WTC11 (cell line): ENCODE results near the gene KIAA1328. TPM values are rescaled to one million over a fixed set of nuclear protein-coding genes. Genes with fewer than 3 reads are reported as not detected.

Experiments
- ATAC-seq: fragments of 200-7000 bp; cut with Tn5 transposase; 2 replicates; pipeline ENCODE4 v1.10.0; 2021; ENCODE audit warnings: mild to moderate bottlenecking, moderate library complexity
- CTCF ChIA-PET: fragments of 300-600 bp; sonication (Branson Sonifier 250); formaldehyde crosslinking; loops from one replicate; lab custom pipeline; 2021; ENCODE audit warnings: antibody characterized with exemption; lab: Charles Lee
- POLR2A ChIA-PET: fragments of 350-600 bp; sonication (Branson Sonifier 250); formaldehyde crosslinking; loops from one replicate; lab custom pipeline; 2021; ENCODE audit warnings: antibody characterized with exemption; lab: Charles Lee
- DNase-seq: peaks from one replicate; pipeline ENCODE4 v3.0.0; 2021; ENCODE audit warnings: low spot score
- H3K27ac Mint-ChIP-seq: 2 replicates; pipeline ENCODE4 v1.8.0; 2021; ENCODE audit warnings: mixed read lengths
- H3K27me3 Mint-ChIP-seq: 2 replicates; pipeline ENCODE4 v1.8.0; 2021; ENCODE audit warnings: low read depth, mild to moderate bottlenecking, moderate library complexity, mixed read lengths
- H3K36me3 Mint-ChIP-seq: 2 replicates; pipeline ENCODE4 v1.8.0; 2021; ENCODE audit warnings: mixed read lengths
- H3K4me1 Mint-ChIP-seq: 2 replicates; pipeline ENCODE4 v1.8.0; 2022; ENCODE audit warnings: mixed read lengths
- H3K4me3 Mint-ChIP-seq: 2 replicates; pipeline ENCODE4 v1.8.0; 2021; ENCODE audit warnings: mild to moderate bottlenecking, moderate library complexity, mixed read lengths
- H3K9me3 Mint-ChIP-seq: 2 replicates; pipeline ENCODE4 v1.8.0; 2021; ENCODE audit warnings: mixed read lengths
- CREM ChIP-seq: sonication (generic); formaldehyde crosslinking; IDR thresholded peaks from 2 replicates; pipeline ENCODE4 v1.8.1; 2022; ENCODE audit warnings: mild to moderate bottlenecking, missing genetic modification reagents, moderate library complexity
- ESRRA ChIP-seq: sonication (generic); formaldehyde crosslinking; IDR thresholded peaks from 2 replicates; pipeline ENCODE4 v1.8.1; 2022; ENCODE audit warnings: mild to moderate bottlenecking, missing genetic modification reagents, borderline replicate concordance
- ETV6 ChIP-seq: sonication (generic); formaldehyde crosslinking; IDR thresholded peaks from 2 replicates; pipeline ENCODE4 v1.8.1; 2022; ENCODE audit warnings: mild to moderate bottlenecking, missing genetic modification reagents
- GABPB1 ChIP-seq: sonication (generic); formaldehyde crosslinking; IDR thresholded peaks from 2 replicates; pipeline ENCODE4 v1.8.1; 2023; ENCODE audit warnings: mild to moderate bottlenecking, missing genetic modification reagents
- GRHL2 ChIP-seq: fragments of 250-450 bp; sonication (Bioruptor Pico); IDR thresholded peaks from 2 replicates; pipeline ENCODE4 v1.8.0; 2022; ENCODE audit warnings: mild to moderate bottlenecking, moderate library complexity; ENCODE audit not compliant: insufficient replicate concordance, severe bottlenecking
- GTF2I ChIP-seq: fragments of 250-450 bp; sonication (Bioruptor Pico); conservative IDR thresholded peaks from 2 replicates; pipeline ENCODE4 v1.4.0; 2021; ENCODE audit warnings: mild to moderate bottlenecking
- IRF1 ChIP-seq: sonication (generic); formaldehyde crosslinking; IDR thresholded peaks from 2 replicates; pipeline ENCODE4 v1.8.0; 2023; ENCODE audit warnings: missing genetic modification reagents
- MYBL2 ChIP-seq: sonication (generic); formaldehyde crosslinking; IDR thresholded peaks from 2 replicates; pipeline ENCODE4 v1.8.1; 2023; ENCODE audit warnings: mild to moderate bottlenecking, moderate library complexity, missing genetic modification reagents
- NFATC4 ChIP-seq: fragments of 250-450 bp; sonication (Bioruptor Pico); IDR thresholded peaks from 2 replicates; pipeline ENCODE4 v1.9.0; 2021; ENCODE audit warnings: mild to moderate bottlenecking
- NFE2L1 ChIP-seq: sonication (generic); formaldehyde crosslinking; IDR thresholded peaks from 2 replicates; pipeline ENCODE4 v1.8.1; 2023; ENCODE audit warnings: missing genetic modification reagents
- RORB ChIP-seq: fragments of 250-450 bp; sonication (Bioruptor Pico); IDR thresholded peaks from 2 replicates; pipeline ENCODE4 v1.9.0; 2021; ENCODE audit warnings: mild to moderate bottlenecking
- SOX15 ChIP-seq: fragments of 250-450 bp; sonication (Bioruptor Pico); IDR thresholded peaks from 2 replicates; pipeline ENCODE4 v1.9.0; 2021; ENCODE audit warnings: mild to moderate bottlenecking
- STAT6 ChIP-seq: sonication (generic); formaldehyde crosslinking; conservative IDR thresholded peaks from 2 replicates; pipeline ENCODE4 v1.8.1; 2023; ENCODE audit warnings: mild to moderate bottlenecking, low read depth, missing genetic modification reagents, moderate library complexity
- ZBTB21 ChIP-seq: sonication (generic); formaldehyde crosslinking; IDR thresholded peaks from 2 replicates; pipeline ENCODE4 v1.8.1; 2023; ENCODE audit warnings: mild to moderate bottlenecking, missing genetic modification reagents, borderline replicate concordance
- ZNF121 ChIP-seq: sonication (generic); formaldehyde crosslinking; IDR thresholded peaks from 2 replicates; pipeline ENCODE4 v1.8.0; 2023; ENCODE audit warnings: missing genetic modification reagents
- ZNF425 ChIP-seq: fragments of 250-450 bp; sonication (Bioruptor Pico); conservative IDR thresholded peaks from 2 replicates; pipeline ENCODE4 v1.9.0; 2021; ENCODE audit warnings: mild to moderate bottlenecking
- ZNF671 ChIP-seq: fragments of 250-450 bp; sonication (Bioruptor Pico); IDR thresholded peaks from 2 replicates; pipeline ENCODE4 v1.8.0; 2021; ENCODE audit warnings: mild to moderate bottlenecking
- total RNA-seq: library from RNA; stranded (reverse); gene quantifications from 3 replicates; pipeline ENCODE4 v1.2.3, GENCODE V29; 2021
- TF ChIP-seq, protein P1 (sequence below): sonication (generic); formaldehyde crosslinking; IDR thresholded peaks from 2 replicates; pipeline ENCODE4 v1.8.1; 2022; ENCODE audit warnings: low read depth, missing genetic modification reagents, borderline replicate concordance
- TF ChIP-seq, protein P2 (sequence below): sonication (generic); formaldehyde crosslinking; IDR thresholded peaks from 2 replicates; pipeline ENCODE4 v1.8.1; 2022; ENCODE audit warnings: low read depth, mild to moderate bottlenecking, moderate library complexity, missing genetic modification reagents, borderline replicate concordance
- TF ChIP-seq, protein P3 (sequence below): sonication (generic); formaldehyde crosslinking; IDR thresholded peaks from 2 replicates; pipeline ENCODE4 v1.8.1; 2022; ENCODE audit warnings: mild to moderate bottlenecking, moderate library complexity, missing genetic modification reagents
- TF ChIP-seq, protein P4 (sequence below): fragments of 250-450 bp; sonication (Bioruptor Pico); IDR thresholded peaks from 2 replicates; pipeline ENCODE4 v1.9.0; 2021; ENCODE audit warnings: moderate library complexity, mild to moderate bottlenecking, inconsistent platforms, borderline replicate concordance

The KIAA1328 gene
- total RNA-seq, 1 experiment from 2014 or later: 4.8 TPM

GRCh38 chr18:36850527-36851201 lies 21.7 kb downstream of the KIAA1328 start:
- POLR2A ChIA-PET: no interaction called here
- Mint-ChIP-seq H3K27ac (no peak overlapping the region), H3K27me3 (no peaks in the 10 kb centered on the region; the same call in 1 of the 2 replicates), H3K36me3 (peaks cover 9% of the 10 kb centered on the region), H3K9me3 (peaks cover 11% of the 10 kb centered on the region), H3K4me3 (no peak overlapping the region), H3K4me1 (no peaks in the 10 kb centered on the region)
- DNase-seq (no peak), ATAC-seq (no peak)
- CTCF ChIA-PET: no interaction called here
- no peak for TF ChIP-seq NFE2L1 (CRISPR knock-in tag)

DNA sequence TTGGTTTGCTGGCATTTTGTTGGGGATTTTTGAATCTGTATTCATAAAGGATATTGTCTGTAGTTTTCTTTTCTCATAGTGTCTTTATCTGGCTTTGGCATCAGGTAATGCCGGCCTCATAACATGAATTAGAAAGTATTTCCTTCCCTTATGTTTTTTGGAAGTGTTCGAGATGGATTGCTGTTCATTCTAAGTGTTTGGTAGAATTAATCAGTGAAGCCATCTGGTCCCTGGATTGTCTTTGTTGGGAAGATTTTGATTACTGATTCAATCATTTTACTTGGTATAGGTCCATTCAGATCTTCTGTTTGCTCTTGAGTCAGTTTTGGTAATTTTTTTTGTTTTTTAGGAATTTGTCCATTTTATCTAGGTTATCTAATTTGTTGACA lies 22.3 kb downstream of the KIAA1328 start:
- Mint-ChIP-seq H3K27me3 (no peaks in the 10 kb centered on the region; the same call in 1 of the 2 replicates), H3K9me3 (peaks cover 11% of the 10 kb centered on the region), H3K27ac (no peak overlapping the region), H3K4me3 (no peak overlapping the region), H3K4me1 (no peaks in the 10 kb centered on the region), H3K36me3 (peaks cover 9% of the 10 kb centered on the region)
- DNase-seq (no peak), ATAC-seq (no peak)
- ChIA-PET CTCF (no interaction called here), POLR2A (no interaction called here)
- no peak for TF ChIP-seq GRHL2 (CRISPR knock-in tag)
- TF ChIP-seq IRF1: no peak
- no peak for TF ChIP-seq RORB (CRISPR knock-in tag)
- TF ChIP-seq, protein P1, sequence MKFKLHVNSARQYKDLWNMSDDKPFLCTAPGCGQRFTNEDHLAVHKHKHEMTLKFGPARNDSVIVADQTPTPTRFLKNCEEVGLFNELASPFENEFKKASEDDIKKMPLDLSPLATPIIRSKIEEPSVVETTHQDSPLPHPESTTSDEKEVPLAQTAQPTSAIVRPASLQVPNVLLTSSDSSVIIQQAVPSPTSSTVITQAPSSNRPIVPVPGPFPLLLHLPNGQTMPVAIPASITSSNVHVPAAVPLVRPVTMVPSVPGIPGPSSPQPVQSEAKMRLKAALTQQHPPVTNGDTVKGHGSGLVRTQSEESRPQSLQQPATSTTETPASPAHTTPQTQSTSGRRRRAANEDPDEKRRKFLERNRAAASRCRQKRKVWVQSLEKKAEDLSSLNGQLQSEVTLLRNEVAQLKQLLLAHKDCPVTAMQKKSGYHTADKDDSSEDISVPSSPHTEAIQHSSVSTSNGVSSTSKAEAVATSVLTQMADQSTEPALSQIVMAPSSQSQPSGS (CRISPR knock-in tag): no peak
- no peak for TF ChIP-seq ZBTB21 (CRISPR knock-in tag)
- TF ChIP-seq, protein P2, sequence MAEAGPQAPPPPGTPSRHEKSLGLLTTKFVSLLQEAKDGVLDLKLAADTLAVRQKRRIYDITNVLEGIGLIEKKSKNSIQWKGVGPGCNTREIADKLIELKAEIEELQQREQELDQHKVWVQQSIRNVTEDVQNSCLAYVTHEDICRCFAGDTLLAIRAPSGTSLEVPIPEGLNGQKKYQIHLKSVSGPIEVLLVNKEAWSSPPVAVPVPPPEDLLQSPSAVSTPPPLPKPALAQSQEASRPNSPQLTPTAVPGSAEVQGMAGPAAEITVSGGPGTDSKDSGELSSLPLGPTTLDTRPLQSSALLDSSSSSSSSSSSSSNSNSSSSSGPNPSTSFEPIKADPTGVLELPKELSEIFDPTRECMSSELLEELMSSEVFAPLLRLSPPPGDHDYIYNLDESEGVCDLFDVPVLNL: no peak
- TF ChIP-seq CREM (CRISPR knock-in tag): no peak
- TF ChIP-seq ZNF671: no peak
- no peak for TF ChIP-seq ESRRA (CRISPR knock-in tag)
- no peak for TF ChIP-seq NFATC4 (CRISPR knock-in tag)
- TF ChIP-seq ETV6: no peak
- TF ChIP-seq SOX15 (CRISPR knock-in tag): no peak
- no peak for TF ChIP-seq ZNF121 (CRISPR knock-in tag)
- no peak for TF ChIP-seq STAT6 (CRISPR knock-in tag)
- no peak for TF ChIP-seq GABPB1 (CRISPR knock-in tag)
- TF ChIP-seq MYBL2 (CRISPR knock-in tag): no peak
- TF ChIP-seq, protein P3, sequence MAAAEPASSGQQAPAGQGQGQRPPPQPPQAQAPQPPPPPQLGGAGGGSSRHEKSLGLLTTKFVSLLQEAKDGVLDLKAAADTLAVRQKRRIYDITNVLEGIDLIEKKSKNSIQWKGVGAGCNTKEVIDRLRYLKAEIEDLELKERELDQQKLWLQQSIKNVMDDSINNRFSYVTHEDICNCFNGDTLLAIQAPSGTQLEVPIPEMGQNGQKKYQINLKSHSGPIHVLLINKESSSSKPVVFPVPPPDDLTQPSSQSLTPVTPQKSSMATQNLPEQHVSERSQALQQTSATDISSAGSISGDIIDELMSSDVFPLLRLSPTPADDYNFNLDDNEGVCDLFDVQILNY (CRISPR knock-in tag): no peak
- no peak for TF ChIP-seq ZNF425
- no peak for TF ChIP-seq GTF2I (CRISPR knock-in tag)
- TF ChIP-seq, protein P4, sequence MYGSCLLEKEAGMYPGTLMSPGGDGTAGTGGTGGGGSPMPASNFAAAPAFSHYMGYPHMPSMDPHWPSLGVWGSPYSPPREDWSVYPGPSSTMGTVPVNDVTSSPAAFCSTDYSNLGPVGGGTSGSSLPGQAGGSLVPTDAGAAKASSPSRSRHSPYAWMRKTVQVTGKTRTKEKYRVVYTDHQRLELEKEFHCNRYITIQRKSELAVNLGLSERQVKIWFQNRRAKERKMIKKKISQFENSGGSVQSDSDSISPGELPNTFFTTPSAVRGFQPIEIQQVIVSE (CRISPR knock-in tag): no peak
